Astrocyte of the hippocampus (primary cell): Measurements from ENCODE around the gene SERPINB5.
A peak's percentile ranks its signal among the peaks of the same experiment; 100 is the strongest.
"Not testable (repeated sequence)": the region's sequence is repeated elsewhere in the genome, so short reads cannot be mapped to it uniquely, and the experiment has no call there.

Source experiments
- DNase-seq: peaks from one replicate; pipeline ENCODE4 v3.0.0; 2011; ENCODE audit warnings: low read depth, low spot score

Gene SERPINB5, protein sequence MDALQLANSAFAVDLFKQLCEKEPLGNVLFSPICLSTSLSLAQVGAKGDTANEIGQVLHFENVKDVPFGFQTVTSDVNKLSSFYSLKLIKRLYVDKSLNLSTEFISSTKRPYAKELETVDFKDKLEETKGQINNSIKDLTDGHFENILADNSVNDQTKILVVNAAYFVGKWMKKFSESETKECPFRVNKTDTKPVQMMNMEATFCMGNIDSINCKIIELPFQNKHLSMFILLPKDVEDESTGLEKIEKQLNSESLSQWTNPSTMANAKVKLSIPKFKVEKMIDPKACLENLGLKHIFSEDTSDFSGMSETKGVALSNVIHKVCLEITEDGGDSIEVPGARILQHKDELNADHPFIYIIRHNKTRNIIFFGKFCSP

GRCh38 chr18:63476668-63477067, at the start of gene SERPINB5:
SERPINB5 (plus strand) TSS chr18:63476958; CDS start chr18:63484429, 7,471 bp downstream.
- no peak for DNase-seq

DNA sequence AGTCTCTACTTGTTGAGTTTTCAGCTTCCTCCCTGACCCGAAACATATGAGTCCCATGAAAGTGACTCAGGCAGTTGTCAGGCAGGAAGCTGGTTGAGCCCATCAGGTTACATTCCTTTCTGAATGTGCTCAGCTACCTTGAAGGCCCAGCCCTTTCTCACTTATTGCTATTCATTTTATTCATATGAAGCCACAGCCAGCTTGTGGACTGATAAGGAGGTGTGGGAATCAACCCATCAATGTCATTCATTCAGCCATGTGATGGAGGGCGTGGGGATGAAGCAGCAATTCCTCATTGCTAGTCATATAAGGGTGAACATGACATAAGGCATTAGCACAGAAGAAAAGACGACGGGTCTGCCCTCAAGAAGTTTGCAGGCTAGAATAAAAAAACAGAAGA, 49.2 kb upstream of the SERPINB5 start:
- peak; percentile 16 for DNase-seq

- DNase-seq = no peak
Measured at GRCh38 chr18:63430526-63430925, 46.2 kb upstream of the SERPINB5 start.

GRCh38 chr18:63431180-63431579, 45.6 kb upstream of the SERPINB5 start:
- DNase-seq = no peak

- DNase-seq = no peak
Measured at GRCh38 chr18:63433334-63433866, 43.4 kb upstream of the SERPINB5 start.

GRCh38 chr18:63438181-63438580, 38.6 kb upstream of the SERPINB5 start:
- DNase-seq = no peak

DNA sequence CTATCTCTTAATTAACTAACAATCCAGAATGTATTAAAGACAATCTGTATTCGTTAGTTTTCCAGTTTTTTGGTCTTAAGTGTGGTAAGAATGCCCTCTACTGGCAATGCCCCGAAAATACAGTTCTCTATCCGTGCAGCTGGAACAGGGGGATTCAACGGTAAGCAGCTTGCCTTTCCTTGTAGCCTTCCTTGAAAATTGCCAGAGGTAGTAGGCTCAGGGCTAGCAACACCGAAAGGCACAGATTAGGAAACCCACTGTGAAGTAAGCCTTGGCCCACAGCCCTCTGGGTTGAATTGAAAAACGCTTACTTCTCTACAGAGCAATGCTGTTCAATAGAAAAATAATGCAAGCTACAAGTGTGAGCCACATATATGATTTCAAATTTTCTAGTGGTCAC, 37.4 kb upstream of the SERPINB5 start:
- DNase-seq = peak; percentile 73

DNA sequence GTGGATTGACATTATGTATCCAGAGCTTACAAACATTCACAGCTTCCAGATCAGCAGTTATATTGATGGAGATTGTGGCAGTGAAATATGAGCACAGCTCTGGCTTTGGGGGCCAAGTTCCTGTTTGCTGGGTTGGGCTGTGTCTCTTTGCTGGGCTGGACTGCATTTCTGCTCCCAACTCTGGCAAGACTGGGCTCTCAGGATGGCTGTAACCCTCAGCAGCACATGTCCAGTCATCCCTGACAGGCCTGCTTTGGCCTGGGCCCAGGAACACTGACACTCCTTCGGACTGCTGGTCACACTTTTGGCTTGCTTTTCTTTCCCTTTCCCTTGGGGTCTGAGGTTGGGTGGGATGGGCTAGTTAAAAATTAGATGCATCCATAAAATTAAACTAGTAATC, 36.5 kb upstream of the SERPINB5 start:
- no peak for DNase-seq

- DNase-seq = no peak
Measured at GRCh38 chr18:63440881-63441280, 35.9 kb upstream of the SERPINB5 start.

DNA sequence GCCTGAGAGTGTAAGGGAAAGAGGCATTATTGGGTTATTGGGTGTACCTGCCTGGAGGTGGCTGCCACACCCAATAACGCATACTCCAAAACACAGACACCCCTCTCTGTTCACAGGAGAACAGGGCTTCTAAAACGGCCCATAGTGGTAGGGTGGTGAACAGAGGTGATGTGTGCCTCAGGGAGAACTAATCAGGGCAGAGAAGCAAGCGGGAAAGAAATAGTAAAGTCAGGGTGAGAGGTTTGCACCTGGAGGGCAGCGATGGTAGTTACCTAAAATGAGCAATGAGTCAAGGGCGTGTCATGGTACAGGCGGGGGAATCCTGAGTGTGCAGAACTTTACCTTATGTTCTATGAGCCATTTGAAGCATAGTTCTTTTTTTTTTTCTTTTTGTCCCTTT, 32.9 kb upstream of the SERPINB5 start:
- DNase-seq = no peak

DNA sequence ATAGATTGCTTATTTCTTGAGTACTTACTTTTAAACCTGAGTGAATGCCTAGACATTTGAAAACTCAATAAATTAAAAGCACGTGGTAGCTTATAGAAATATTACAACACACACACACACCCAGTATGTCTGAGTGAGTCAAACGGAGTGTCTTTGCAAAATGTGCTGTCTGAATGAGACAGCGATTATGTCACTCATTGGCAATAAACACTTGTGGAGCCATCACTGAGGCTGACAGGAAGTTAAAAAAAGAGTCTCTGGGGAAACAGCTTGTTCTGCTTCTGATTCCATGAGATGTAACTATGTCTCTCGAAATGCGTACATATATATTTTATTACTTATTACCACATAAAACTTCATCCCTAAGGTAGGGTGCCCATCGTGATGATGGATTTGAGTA, 32.2 kb upstream of the SERPINB5 start:
- no peak for DNase-seq

DNA sequence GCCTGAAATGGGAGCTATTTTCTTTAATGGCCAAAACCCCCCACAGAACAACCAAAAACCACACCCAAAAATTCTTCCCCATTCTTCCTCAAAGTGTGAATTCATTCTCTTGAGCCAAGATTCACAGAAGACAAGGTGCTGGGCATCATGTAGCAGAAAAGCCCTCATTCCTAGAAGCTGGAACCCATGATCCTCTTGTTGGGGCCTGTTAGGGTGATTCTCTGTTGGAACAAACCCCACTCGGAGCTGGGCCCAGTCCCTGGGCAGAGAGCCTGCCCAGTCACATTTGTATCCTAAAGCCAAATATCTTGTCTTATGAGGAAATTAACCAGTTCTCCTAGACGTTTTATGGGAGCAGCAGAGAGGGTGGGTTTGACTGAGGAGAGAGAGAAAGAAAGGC, 31.7 kb upstream of the SERPINB5 start:
- DNase-seq = no peak

DNA sequence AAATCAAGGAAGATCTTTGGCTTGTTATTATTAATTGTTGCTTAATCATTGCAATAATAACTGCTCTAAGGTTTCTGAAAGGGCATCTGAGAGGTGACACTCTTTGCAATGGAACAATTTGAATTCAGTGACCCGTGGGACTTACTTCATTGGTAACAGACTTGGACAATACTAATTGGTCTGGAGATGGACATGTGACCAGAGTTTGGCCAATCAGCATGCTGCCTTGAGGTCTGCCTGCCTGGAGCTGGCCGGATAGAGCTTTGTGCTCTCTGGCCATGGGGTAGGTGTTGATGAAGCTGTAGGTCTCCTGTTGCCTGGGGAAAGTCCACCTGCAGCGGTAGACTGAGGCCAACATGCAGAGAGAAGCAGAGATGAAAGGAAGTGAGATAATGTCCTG, 30.5 kb upstream of the SERPINB5 start:
- DNase-seq = no peak

- no peak for DNase-seq
Measured at GRCh38 chr18:63447066-63447465, 29.7 kb upstream of the SERPINB5 start.

DNA sequence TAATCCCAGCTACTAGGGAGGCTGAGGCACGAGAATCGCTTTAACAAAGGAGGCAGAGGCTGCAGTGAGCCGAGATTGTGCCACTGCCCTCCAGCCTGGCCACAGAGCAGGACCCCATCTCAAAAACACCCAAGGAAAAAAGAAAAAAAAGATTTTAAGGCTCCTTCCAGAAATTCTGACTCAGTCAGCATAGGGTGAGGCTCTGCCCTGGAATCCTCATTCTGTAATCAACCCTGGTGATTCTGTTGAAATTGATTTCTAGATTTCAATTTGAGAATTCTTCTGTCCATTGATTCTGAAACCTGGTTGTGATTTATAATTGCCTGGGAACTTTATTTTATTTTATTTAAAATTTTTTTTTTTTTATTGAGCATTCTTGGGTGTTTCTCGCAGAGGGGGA, 27.3 kb upstream of the SERPINB5 start:
- no peak for DNase-seq

GRCh38 chr18:63451799-63452660, 24.7 kb upstream of the SERPINB5 start:
- no peak for DNase-seq

- DNase-seq = not testable (repeated sequence)
Measured at GRCh38 chr18:63452751-63453150, 24.0 kb upstream of the SERPINB5 start.

GRCh38 chr18:63454497-63454896, 22.3 kb upstream of the SERPINB5 start:
- no peak for DNase-seq

DNA sequence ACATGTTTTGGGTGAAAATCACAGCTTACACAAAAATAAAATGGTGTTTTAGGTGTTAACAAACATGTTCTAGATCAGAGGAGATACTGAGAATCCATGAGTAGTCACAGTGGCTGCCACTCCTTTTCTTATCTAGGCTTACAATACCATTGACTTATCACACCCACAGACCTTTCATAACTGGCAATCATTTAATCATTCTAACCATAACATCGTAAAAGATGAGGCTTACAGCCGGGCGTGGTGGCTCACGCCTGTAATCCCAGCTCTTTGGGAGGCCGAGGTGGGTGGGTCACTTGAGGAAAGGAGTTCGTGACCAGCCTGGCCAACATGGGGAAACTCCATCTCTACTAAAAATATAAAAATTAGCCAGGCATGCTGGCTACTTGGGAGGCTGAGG, 18.8 kb upstream of the SERPINB5 start:
- no peak for DNase-seq

DNA sequence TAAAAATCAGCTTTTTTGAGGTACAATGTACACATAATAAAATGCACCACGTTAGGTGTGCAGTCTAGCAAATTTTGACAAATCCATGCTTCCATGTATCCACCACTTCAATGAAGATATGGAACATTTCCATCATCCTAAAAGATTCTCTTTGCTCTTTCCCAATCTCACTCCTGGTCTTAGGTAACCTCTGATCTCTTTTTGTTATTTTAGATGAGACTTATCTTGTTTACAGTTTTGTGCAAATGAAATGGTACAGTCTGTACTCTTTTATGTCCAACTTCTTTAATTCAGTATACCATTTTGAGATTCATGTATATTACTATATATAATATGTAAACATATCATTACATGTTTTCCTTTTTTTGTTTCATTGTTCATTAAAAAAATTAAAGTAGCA, 16.3 kb upstream of the SERPINB5 start:
- DNase-seq = no peak

GRCh38 chr18:63464434-63464833, 12.3 kb upstream of the SERPINB5 start:
- DNase-seq = no peak

DNA sequence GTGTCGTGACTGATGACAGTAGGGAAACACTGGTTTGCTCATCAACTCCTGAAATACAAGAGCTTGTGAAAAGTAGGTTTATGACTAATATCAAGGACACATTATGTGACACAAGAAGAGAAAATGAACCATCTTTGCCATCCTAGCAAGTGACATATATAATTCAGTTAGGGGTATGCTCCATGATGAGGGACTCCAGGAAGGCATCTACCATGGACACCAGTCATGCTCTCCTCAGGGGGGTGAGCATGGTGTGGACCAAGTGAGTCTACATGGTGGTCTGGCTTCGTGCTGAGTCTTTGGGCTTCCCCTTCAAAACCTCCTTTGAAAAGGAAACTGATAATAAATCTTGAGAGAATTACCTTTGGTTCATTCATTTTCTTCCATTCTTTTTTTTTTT, 11.7 kb upstream of the SERPINB5 start:
- DNase-seq = no peak

GRCh38 chr18:63467699-63468098, 9.1 kb upstream of the SERPINB5 start:
- no peak for DNase-seq
